Ishikawa (cell line): ENCODE measurements around the gene TGFBR3.

Experiments used
- CEBPB ChIP-seq: IDR thresholded peaks from 2 replicates; pipeline ENCODE4 v1.6.1; 2012
- CREB1 ChIP-seq: IDR thresholded peaks from 2 replicates; pipeline ENCODE4 v1.6.1; 2012; ENCODE audit warnings: low read depth
- EGR1 ChIP-seq: IDR thresholded peaks from 2 replicates; pipeline ENCODE4 v1.6.1; 2012
- EP300 ChIP-seq: IDR thresholded peaks from 2 replicates; pipeline ENCODE4 v1.6.1; 2012; ENCODE audit warnings: borderline replicate concordance
- FOXM1 ChIP-seq: IDR thresholded peaks from 2 replicates; pipeline ENCODE4 v1.6.1; 2012; ENCODE audit warnings: low read depth, borderline replicate concordance
- NFIC ChIP-seq: IDR thresholded peaks from 2 replicates; pipeline ENCODE4 v1.6.1; 2012
- RAD21 ChIP-seq: IDR thresholded peaks from 2 replicates; pipeline ENCODE4 v1.6.1; 2012; ENCODE audit warnings: low read depth
- TAF1 ChIP-seq: IDR thresholded peaks from 2 replicates; pipeline ENCODE4 v1.6.1; 2012; ENCODE audit warnings: low read depth, mild to moderate bottlenecking
- TCF12 ChIP-seq: IDR thresholded peaks from 2 replicates; pipeline ENCODE4 v1.6.1; 2012; ENCODE audit warnings: low read depth
- TEAD4 ChIP-seq: IDR thresholded peaks from 2 replicates; pipeline ENCODE4 v1.6.1; 2012
- YY1 ChIP-seq: IDR thresholded peaks from 2 replicates; pipeline ENCODE4 v1.6.1; 2012; ENCODE audit warnings: low read depth
- ZBTB7A ChIP-seq: IDR thresholded peaks from 2 replicates; pipeline ENCODE4 v1.6.1; 2012; ENCODE audit warnings: low read depth
- TF ChIP-seq, protein P1 (sequence below): IDR thresholded peaks from 2 replicates; pipeline ENCODE4 v1.6.1; 2012
- TF ChIP-seq, protein P2 (sequence below): IDR thresholded peaks from 2 replicates; pipeline ENCODE4 v1.6.1; 2012; ENCODE audit warnings: low read depth, mild to moderate bottlenecking
- TF ChIP-seq, protein P3 (sequence below): IDR thresholded peaks from 2 replicates; pipeline ENCODE4 v1.6.1; 2012

Gene TGFBR3

DNA sequence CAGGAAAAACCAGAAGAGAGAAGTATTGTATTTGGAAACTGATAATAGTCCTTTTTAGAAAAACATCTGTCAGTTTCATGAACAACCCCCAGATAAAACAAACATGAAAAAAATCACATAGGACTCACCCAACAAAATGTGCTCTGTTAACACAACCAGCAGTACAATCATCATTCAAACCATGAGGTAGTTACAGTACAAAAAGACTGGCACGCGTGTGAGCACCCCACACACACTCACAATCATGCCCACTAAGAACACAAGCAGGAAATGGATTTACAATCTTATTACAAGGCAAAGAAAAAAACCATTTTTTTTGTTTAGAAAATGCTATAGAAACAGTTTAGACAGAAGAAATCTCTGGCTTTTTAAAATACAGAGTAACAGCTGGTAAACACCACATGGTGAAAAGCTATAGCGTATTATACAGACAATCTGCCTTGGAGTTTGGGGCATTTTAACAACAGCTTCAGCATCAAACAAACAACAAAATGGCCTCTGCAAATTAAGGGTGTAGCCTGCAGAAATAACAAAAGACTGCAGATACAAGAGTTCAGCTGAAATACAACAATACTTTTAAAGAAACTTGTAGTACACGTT, 205.3 kb downstream of the TGFBR3 start:
- TF ChIP-seq TEAD4 (no peak), CEBPB (no peak)

DNA sequence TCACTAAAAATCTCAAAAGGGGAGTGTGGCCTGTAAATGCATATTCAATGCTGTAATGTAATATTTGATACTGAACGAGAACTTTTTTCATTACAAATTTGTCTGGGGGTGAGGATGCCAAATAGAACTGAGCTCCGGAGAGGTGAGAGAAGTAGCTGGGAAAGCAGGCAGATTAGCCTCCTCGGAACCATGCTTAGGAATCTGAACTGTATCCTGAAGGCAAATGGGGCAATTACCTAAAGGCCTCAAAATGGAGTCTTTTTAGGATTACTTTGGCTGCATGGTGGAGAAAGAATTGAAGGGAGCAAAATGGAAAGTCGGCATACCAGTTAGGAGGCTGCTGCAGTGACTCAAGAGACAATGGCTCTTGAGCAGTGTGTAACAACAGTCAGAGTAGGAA, 206.5 kb downstream of the TGFBR3 start:
- TF ChIP-seq RAD21 (no peak), EGR1 (no peak), TAF1 (no peak), CEBPB (no peak), TCF12 (no peak), EP300 (no peak), NFIC (no peak), ZBTB7A (no peak), YY1 (no peak), FOXM1 (no peak), TEAD4 (no peak), CREB1 (no peak)
- TF ChIP-seq, protein P1, sequence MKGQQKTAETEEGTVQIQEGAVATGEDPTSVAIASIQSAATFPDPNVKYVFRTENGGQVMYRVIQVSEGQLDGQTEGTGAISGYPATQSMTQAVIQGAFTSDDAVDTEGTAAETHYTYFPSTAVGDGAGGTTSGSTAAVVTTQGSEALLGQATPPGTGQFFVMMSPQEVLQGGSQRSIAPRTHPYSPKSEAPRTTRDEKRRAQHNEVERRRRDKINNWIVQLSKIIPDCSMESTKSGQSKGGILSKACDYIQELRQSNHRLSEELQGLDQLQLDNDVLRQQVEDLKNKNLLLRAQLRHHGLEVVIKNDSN = no peak
- TF ChIP-seq, protein P2, sequence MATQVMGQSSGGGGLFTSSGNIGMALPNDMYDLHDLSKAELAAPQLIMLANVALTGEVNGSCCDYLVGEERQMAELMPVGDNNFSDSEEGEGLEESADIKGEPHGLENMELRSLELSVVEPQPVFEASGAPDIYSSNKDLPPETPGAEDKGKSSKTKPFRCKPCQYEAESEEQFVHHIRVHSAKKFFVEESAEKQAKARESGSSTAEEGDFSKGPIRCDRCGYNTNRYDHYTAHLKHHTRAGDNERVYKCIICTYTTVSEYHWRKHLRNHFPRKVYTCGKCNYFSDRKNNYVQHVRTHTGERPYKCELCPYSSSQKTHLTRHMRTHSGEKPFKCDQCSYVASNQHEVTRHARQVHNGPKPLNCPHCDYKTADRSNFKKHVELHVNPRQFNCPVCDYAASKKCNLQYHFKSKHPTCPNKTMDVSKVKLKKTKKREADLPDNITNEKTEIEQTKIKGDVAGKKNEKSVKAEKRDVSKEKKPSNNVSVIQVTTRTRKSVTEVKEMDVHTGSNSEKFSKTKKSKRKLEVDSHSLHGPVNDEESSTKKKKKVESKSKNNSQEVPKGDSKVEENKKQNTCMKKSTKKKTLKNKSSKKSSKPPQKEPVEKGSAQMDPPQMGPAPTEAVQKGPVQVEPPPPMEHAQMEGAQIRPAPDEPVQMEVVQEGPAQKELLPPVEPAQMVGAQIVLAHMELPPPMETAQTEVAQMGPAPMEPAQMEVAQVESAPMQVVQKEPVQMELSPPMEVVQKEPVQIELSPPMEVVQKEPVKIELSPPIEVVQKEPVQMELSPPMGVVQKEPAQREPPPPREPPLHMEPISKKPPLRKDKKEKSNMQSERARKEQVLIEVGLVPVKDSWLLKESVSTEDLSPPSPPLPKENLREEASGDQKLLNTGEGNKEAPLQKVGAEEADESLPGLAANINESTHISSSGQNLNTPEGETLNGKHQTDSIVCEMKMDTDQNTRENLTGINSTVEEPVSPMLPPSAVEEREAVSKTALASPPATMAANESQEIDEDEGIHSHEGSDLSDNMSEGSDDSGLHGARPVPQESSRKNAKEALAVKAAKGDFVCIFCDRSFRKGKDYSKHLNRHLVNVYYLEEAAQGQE = no peak
- TF ChIP-seq, protein P3, sequence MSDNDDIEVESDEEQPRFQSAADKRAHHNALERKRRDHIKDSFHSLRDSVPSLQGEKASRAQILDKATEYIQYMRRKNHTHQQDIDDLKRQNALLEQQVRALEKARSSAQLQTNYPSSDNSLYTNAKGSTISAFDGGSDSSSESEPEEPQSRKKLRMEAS = no peak

GRCh38 chr1:91676030-91676429, 209.9 kb downstream of the TGFBR3 start:
- TF ChIP-seq TEAD4 (no peak), EP300 (no peak), CREB1 (no peak), TAF1 (no peak), EGR1 (no peak), NFIC (no peak), FOXM1 (no peak), YY1 (no peak), TCF12 (no peak)
- TF ChIP-seq, protein P2 = no peak
- TF ChIP-seq, protein P3 = no peak

- TF ChIP-seq, protein P2 = no peak
- TF ChIP-seq CEBPB (no peak), ZBTB7A (no peak), EP300 (no peak), FOXM1 (no peak), YY1 (no peak)
- TF ChIP-seq, protein P3 = no peak
Observed at GRCh38 chr1:91674107-91674506, 211.8 kb downstream of the TGFBR3 start.

- TF ChIP-seq ZBTB7A (no peak), TAF1 (no peak)
Observed at GRCh38 chr1:91673613-91674012, 212.3 kb downstream of the TGFBR3 start.
